Urinary bladder (tissue), 4 donors: ENCODE data around the gene LSM12. TPM values are rescaled to one million over a fixed set of nuclear protein-coding genes. Genes with fewer than 3 reads are reported as not detected.

Source experiments
- DNase-seq: peaks from one replicate; pipeline ENCODE4 v3.0.0-alpha.2; 2015; ENCODE audit errors: extremely low spot score
- H3K27ac ChIP-seq: one replicate; pipeline ENCODE4 v1.5.1; 2013; ENCODE audit warnings: low read depth, mild to moderate bottlenecking, moderate library complexity
- H3K36me3 ChIP-seq: one replicate; pipeline ENCODE4 v1.6.1; 2013; ENCODE audit warnings: mild to moderate bottlenecking, moderate library complexity; ENCODE audit not compliant: insufficient read depth
- H3K4me1 ChIP-seq: one replicate; pipeline ENCODE4 v1.6.1; 2013; ENCODE audit warnings: mild to moderate bottlenecking, moderate library complexity; ENCODE audit not compliant: insufficient read depth
- H3K4me3 ChIP-seq: one replicate; pipeline ENCODE4 v1.5.1; 2013; ENCODE audit warnings: low read depth, low read length
- WGBS: extraction: QIAGEN DNeasy Blood & Tissue Kit; methylation state at CpG from one replicate; pipeline ENCODE4 v1.1.7; 2013; 5-methylcytosine and 5-hydroxymethylcytosine counted together
- polyA plus RNA-seq: library from polyadenylated mRNA; stranded (reverse); fragments of 200-250 nt; gene quantifications from one replicate; pipeline ENCODE4 v1.2.3, GENCODE V29; 2013
- total RNA-seq: library from RNA; depleted of rRNA; stranded (reverse); fragments of >200 nt; gene quantifications from one replicate; pipeline ENCODE4 v1.2.3, GENCODE V29; 2014
- donor health status: healthy with polysubstance abuse.
- donor health status: healthy.

The LSM12 gene
- total and polyA plus RNA-seq, 2 donors: 17.2 to 20.9 TPM

- DNase-seq: no peak
- no peak overlapping the region for H3K4me3 ChIP-seq
- peaks cover 3% of the 10 kb centered on the region for H3K36me3 ChIP-seq
- H3K27ac ChIP-seq: no peak overlapping the region
- peaks cover 3% of the 10 kb centered on the region for H3K4me1 ChIP-seq
- 80% methylated on average over 10 of the region's 10 CpGs for WGBS
These were observed 9.3 kb upstream of the LSM12 start for GRCh38 chr17:44075598-44076293.

GRCh38 chr17:44074911-44075285 is 8.4 kb upstream of the LSM12 start:
- DNase-seq: no peak
- Histone ChIP-seq H3K4me3 (no peak overlapping the region), H3K36me3 (peaks cover 3% of the 10 kb centered on the region), H3K27ac (no peak overlapping the region), H3K4me1 (peaks cover 3% of the 10 kb centered on the region)
- 90% methylated on average over 9 of the region's 9 CpGs for WGBS

- 74% methylated on average over 9 of the region's 9 CpGs for WGBS
- H3K36me3 ChIP-seq: peaks cover 3% of the 10 kb centered on the region
- no peak overlapping the region for H3K4me3 ChIP-seq
- peaks cover 3% of the 10 kb centered on the region for H3K4me1 ChIP-seq
- no peak for DNase-seq
- H3K27ac ChIP-seq: no peak overlapping the region
These were observed 7.9 kb upstream of the LSM12 start for GRCh38 chr17:44074231-44074910.

GRCh38 chr17:44071772-44072171 is 5.3 kb upstream of the LSM12 start:
- Histone ChIP-seq H3K4me1 (peaks cover 3% of the 10 kb centered on the region), H3K27ac (no peak overlapping the region), H3K4me3 (no peak overlapping the region), H3K36me3 (no peaks in the 10 kb centered on the region)
- WGBS: 31% methylated on average over 2 of the region's 2 CpGs
- DNase-seq: no peak

- 2% methylated on average over 3 of the region's 3 CpGs for WGBS
- peak overlapping the region; percentile 45 for H3K4me3 ChIP-seq
- DNase-seq: no peak
- H3K27ac ChIP-seq: peak overlapping the region; percentile 53
- H3K36me3 ChIP-seq: no peaks in the 10 kb centered on the region
- peaks cover 3% of the 10 kb centered on the region for H3K4me1 ChIP-seq
These were observed 4.7 kb upstream of the LSM12 start for GRCh38 chr17:44071198-44071520.

GRCh38 chr17:44070455-44071197 is 4.2 kb upstream of the LSM12 start, which contains the start of gene G6PC3:
G6PC3 (plus strand) TSS chr17:44070735; CDS start chr17:44070966, 231 bp downstream.
- Histone ChIP-seq H3K36me3 (no peaks in the 10 kb centered on the region), H3K27ac (peak within 1 kb of the TSS; percentile 65), H3K4me3 (peak within 1 kb of the TSS; percentile 45), H3K4me1 (peaks cover 3% of the 10 kb centered on the region)
- under 1% methylated on average over 53 of the region's 53 CpGs for WGBS
- peak; percentile 95 for DNase-seq

- Histone ChIP-seq H3K27ac (peak overlapping the region; percentile 65), H3K36me3 (no peaks in the 10 kb centered on the region), H3K4me1 (peaks cover 3% of the 10 kb centered on the region), H3K4me3 (peak overlapping the region; percentile 45)
- 15% methylated on average over 7 of the region's 7 CpGs for WGBS
- no peak for DNase-seq
These were observed 3.5 kb upstream of the LSM12 start for GRCh38 chr17:44069974-44070454.

- Histone ChIP-seq H3K4me1 (peaks cover 3% of the 10 kb centered on the region), H3K4me3 (no peak overlapping the region), H3K36me3 (no peaks in the 10 kb centered on the region), H3K27ac (no peak overlapping the region)
- 87% methylated on average over 9 of the region's 9 CpGs for WGBS
- no peak for DNase-seq
These were observed 1.1 kb upstream of the LSM12 start for GRCh38 chr17:44067545-44067940.

GRCh38 chr17:44065668-44066203 is 735 bp downstream of the LSM12 start:
- Histone ChIP-seq H3K4me3 (peak overlapping the region; percentile 82), H3K4me1 (no peaks in the 10 kb centered on the region), H3K36me3 (no peaks in the 10 kb centered on the region), H3K27ac (peak overlapping the region; percentile 92)
- DNase-seq: no peak
- 2% methylated on average over 9 of the region's 9 CpGs for WGBS

GRCh38 chr17:44063704-44064639 is 2.5 kb downstream of the LSM12 start:
- 69% methylated on average over 10 of the region's 10 CpGs for WGBS
- Histone ChIP-seq H3K36me3 (no peaks in the 10 kb centered on the region), H3K4me3 (no peak overlapping the region), H3K27ac (no peak overlapping the region), H3K4me1 (no peaks in the 10 kb centered on the region)
- DNase-seq: no peak

- DNase-seq: no peak
- Histone ChIP-seq H3K4me1 (no peaks in the 10 kb centered on the region), H3K27ac (no peak overlapping the region), H3K4me3 (no peak overlapping the region), H3K36me3 (peaks cover 1% of the 10 kb centered on the region)
- WGBS: 94% methylated on average over 15 of the region's 15 CpGs
These were observed 3.6 kb downstream of the LSM12 start for GRCh38 chr17:44062871-44063270.

- no peak for DNase-seq
- H3K36me3 ChIP-seq: peaks cover 1% of the 10 kb centered on the region
- no peak overlapping the region for H3K27ac ChIP-seq
- no peaks in the 10 kb centered on the region for H3K4me1 ChIP-seq
- no peak overlapping the region for H3K4me3 ChIP-seq
- 60% methylated on average over 1 of the region's 1 CpG for WGBS
These were observed 5.0 kb downstream of the LSM12 start for GRCh38 chr17:44061446-44061845.
